PC-3 (cell line): ENCODE measurements around the gene NANOS3. TPM values are rescaled to one million over a fixed set of nuclear protein-coding genes. Genes with fewer than 3 reads are reported as not detected.
A peak's percentile ranks its signal among the peaks of the same experiment; 100 is the strongest.
"Not testable (repeated sequence)": the region's sequence is repeated elsewhere in the genome, so short reads cannot be mapped to it uniquely, and the experiment has no call there.

Source experiments
- ATAC-seq: fragments of 200-7000 bp; cut with Tn5 transposase; 2 replicates; pipeline ENCODE4 v1.9.1; 2020; ENCODE audit warnings: mild to moderate bottlenecking, moderate library complexity
- BruUV-seq: library from RNA; stranded (reverse); fragments of 400-500 nt; replicated peaks from 2 replicates; lab custom pipeline; 2021; lab: Mats Ljungman, UMichigan
- CTCF ChIA-PET: fragments of 300-600 bp; sonication (Branson Sonifier 250); formaldehyde crosslinking; loops from one replicate; lab custom pipeline; 2022; ENCODE audit warnings: antibody characterized with exemption; lab: Charles Lee
- POLR2A ChIA-PET: fragments of 300-600 bp; sonication (Branson Sonifier 250); formaldehyde crosslinking; loops from one replicate; lab custom pipeline; 2022; ENCODE audit warnings: antibody characterized with exemption; ENCODE audit not compliant: unreplicated experiment; lab: Charles Lee
- DNase-seq: peaks from one replicate; pipeline ENCODE4 v3.0.0-alpha.2; 2015
- H2AFZ ChIP-seq: fragments of 300-600 bp; sonication (generic); 2 replicates; pipeline ENCODE4 v1.6.0; 2016; ENCODE audit warnings: antibody characterized with exemption, low read length
- H3F3A ChIP-seq: fragments of 300-600 bp; sonication (generic); one replicate; pipeline ENCODE4 v1.6.0; 2017; ENCODE audit warnings: antibody characterized with exemption, low read length, control low read depth, mild to moderate bottlenecking; ENCODE audit not compliant: unreplicated experiment
- H3K27ac ChIP-seq: fragments of 300-600 bp; sonication (generic); 2 replicates; pipeline ENCODE4 v1.5.1; 2016; ENCODE audit warnings: mild to moderate bottlenecking, low read length
- H3K27me3 ChIP-seq: fragments of 300-600 bp; sonication (generic); 2 replicates; pipeline ENCODE4 v1.6.1; 2016; ENCODE audit warnings: low read length, mixed read lengths
- H3K36me3 ChIP-seq: fragments of 300-600 bp; sonication (generic); 2 replicates; pipeline ENCODE4 v1.6.1; 2016; ENCODE audit warnings: low read depth, mixed run types, low read length, mixed read lengths
- H3K4me1 ChIP-seq: fragments of 300-600 bp; sonication (generic); 2 replicates; pipeline ENCODE4 v1.5.1; 2016; ENCODE audit warnings: low read length; ENCODE audit not compliant: insufficient read depth
- H3K4me2 ChIP-seq: fragments of 300-600 bp; sonication (generic); 2 replicates; pipeline ENCODE4 v1.6.0; 2016; ENCODE audit warnings: low read length
- H3K4me3 ChIP-seq: fragments of 300-600 bp; sonication (generic); 2 replicates; pipeline ENCODE4 v1.5.1; 2016; ENCODE audit warnings: mild to moderate bottlenecking, low read length, mixed read lengths
- H3K79me2 ChIP-seq: fragments of 300-600 bp; sonication (generic); 2 replicates; pipeline ENCODE4 v1.6.1; 2017; ENCODE audit warnings: low read length, mixed read lengths
- H3K9ac ChIP-seq: fragments of 300-600 bp; sonication (generic); 2 replicates; pipeline ENCODE4 v1.6.0; 2016; ENCODE audit warnings: mild to moderate bottlenecking, low read length
- H3K9me2 ChIP-seq: fragments of 300-600 bp; sonication (generic); replicated peaks from 2 replicates; pipeline ENCODE4 v1.6.1; 2016; ENCODE audit warnings: mixed run types, low read length, mixed read lengths
- H3K9me3 ChIP-seq: fragments of 300-600 bp; sonication (generic); 2 replicates; pipeline ENCODE4 v1.6.1; 2016; ENCODE audit warnings: low read length, mixed read lengths
- H4K20me1 ChIP-seq: fragments of 300-600 bp; sonication (generic); 2 replicates; pipeline ENCODE4 v1.6.1; 2016; ENCODE audit warnings: low read length, mixed read lengths
- EZH2phosphoT487 ChIP-seq: fragments of 300-600 bp; sonication (generic); IDR thresholded peaks from 2 replicates; pipeline ENCODE4 v1.6.1; 2018; ENCODE audit warnings: mild to moderate bottlenecking, antibody characterized with exemption, low read length, borderline replicate concordance
- intact Hi-C: fragments of 100-400 bp; cut with micrococcal nuclease; formaldehyde crosslinking; loops from 2 replicates; pipeline ENCODE4 v1.9.0; 2023
- total RNA-seq: library from RNA; depleted of rRNA; stranded (reverse); fragments of >200 nt; gene quantifications from 2 replicates; pipeline ENCODE4 v1.2.3, GENCODE V29; 2014
- TF ChIP-seq, protein P1 (sequence below): fragments of 300-600 bp; sonication (generic); conservative IDR thresholded peaks from 2 replicates; pipeline ENCODE4 v1.5.1; 2017; ENCODE audit warnings: antibody characterized with exemption, low read depth, mild to moderate bottlenecking, low read length

Gene NANOS3
- total RNA-seq, 1 experiment from 2014 or later, result 1.7 TPM

DNA sequence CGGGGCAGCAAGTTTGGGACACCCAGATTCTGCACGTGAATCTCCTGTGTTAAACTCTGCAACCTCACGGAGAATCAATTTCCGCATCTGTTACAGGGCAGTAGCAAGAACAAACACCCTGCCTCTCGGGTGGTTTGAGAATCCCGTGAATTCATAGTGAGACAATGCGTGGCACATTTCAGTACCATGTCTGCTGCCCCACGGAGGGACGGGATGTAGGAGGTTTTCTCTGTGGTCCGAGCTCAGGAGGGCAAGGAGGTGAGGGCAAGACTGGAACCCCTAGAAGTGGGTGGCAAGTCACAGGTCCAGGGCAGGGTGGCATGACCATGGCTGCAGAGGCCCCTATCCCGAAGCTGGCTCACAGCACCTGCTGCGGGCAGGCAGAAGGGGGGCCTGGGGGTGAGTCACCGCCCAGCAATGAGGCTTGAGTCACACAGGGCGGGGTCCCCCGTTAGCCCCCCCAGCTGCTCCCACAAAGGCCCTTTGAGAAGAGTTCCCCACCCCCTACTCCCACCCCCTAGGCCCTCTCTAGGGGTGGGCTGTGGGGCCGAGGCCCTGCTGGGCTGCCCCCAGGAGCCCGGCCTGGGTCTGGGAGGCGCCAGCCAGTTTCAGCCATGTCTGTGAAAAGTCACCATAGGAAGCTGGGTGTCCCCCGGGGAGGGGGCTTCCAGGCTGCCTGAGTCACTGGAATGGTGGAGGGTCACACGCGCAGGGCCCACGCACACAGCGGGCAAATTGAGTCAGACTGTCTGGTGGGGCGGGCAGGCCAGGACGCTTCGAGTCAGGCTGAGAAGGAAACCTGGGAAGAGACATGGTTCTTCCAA lies 25.8 kb upstream of the NANOS3 start:
- peak; percentile 57 for ATAC-seq
- Histone ChIP-seq H4K20me1 (no peaks in the 10 kb centered on the region), H3K9ac (peak overlapping the region; percentile 92), H3K9me3 (no peaks in the 10 kb centered on the region), H3K4me1 (peaks cover 74% of the 10 kb centered on the region), H3K27me3 (no peaks in the 10 kb centered on the region), H3K4me3 (peak overlapping the region; percentile 60), H2AFZ (peak overlapping the region; percentile 48), H3K4me2 (peak overlapping the region; percentile 79), H3K9me2 (no peaks in the 10 kb centered on the region), H3K36me3 (no peaks in the 10 kb centered on the region), H3K27ac (peak overlapping the region; percentile 97), H3K79me2 (peaks cover 23% of the 10 kb centered on the region), H3F3A (peaks cover 10% of the 10 kb centered on the region)
- intact Hi-C loops, result loop anchor here (1.0 to 2.0 kb wide), 2 partner anchors 11 to 14 kb away; no protein-coding TSS in a partner anchor
- ChIA-PET POLR2A (interaction anchor here (0.5 to 1.3 kb wide), 4 partner anchors 11 to 697 kb away, joined by 3 to 5 read pairs (median 4); partner anchors contain the start of gene ZSWIM4), CTCF (interaction anchor here (1.0 kb wide), 1 partner anchor 11 kb away, joined by 13 read pairs; no protein-coding TSS in a partner anchor)
- peak; percentile 99 for DNase-seq
- TSS peak; percentile 77 for BruUV-seq
- TF ChIP-seq, protein P1, sequence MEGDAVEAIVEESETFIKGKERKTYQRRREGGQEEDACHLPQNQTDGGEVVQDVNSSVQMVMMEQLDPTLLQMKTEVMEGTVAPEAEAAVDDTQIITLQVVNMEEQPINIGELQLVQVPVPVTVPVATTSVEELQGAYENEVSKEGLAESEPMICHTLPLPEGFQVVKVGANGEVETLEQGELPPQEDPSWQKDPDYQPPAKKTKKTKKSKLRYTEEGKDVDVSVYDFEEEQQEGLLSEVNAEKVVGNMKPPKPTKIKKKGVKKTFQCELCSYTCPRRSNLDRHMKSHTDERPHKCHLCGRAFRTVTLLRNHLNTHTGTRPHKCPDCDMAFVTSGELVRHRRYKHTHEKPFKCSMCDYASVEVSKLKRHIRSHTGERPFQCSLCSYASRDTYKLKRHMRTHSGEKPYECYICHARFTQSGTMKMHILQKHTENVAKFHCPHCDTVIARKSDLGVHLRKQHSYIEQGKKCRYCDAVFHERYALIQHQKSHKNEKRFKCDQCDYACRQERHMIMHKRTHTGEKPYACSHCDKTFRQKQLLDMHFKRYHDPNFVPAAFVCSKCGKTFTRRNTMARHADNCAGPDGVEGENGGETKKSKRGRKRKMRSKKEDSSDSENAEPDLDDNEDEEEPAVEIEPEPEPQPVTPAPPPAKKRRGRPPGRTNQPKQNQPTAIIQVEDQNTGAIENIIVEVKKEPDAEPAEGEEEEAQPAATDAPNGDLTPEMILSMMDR, result no peak
- TF ChIP-seq EZH2phosphoT487, result 0 out of 2 replicates have a peak, but pooled peaks have one; percentile 31

DNA sequence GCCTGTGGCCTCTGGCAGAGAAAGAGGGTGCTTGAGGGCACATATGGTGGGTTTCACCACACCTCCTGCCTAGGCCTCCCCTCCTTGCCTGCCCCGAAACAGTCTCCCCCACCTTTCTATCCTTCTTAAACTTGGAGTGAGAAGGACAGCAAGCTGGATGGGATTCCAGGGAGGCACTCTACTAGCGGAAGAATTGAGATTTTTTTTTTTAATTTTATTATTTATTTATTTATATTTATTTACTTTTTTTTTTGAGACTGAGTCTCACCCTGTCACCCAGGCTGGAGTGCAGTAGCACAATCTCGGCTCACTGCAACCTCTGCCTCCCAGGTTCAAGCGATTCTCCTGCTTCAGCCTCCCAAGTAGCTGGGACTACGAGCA lies 25.2 kb upstream of the NANOS3 start:
- not testable (repeated sequence) for H4K20me1 ChIP-seq, ATAC-seq, H3K27me3 ChIP-seq, H3K36me3 ChIP-seq, DNase-seq, H3K9me3 ChIP-seq, BruUV-seq, H3K9me2 ChIP-seq
- H2AFZ ChIP-seq, result peak overlapping the region; percentile 32; the same call in 1 of the 2 replicates
- H3K4me2 ChIP-seq, result peak overlapping the region; percentile 79
- H3K4me1 ChIP-seq, result peaks cover 68% of the 10 kb centered on the region
- peak overlapping the region; percentile 92 for H3K9ac ChIP-seq
- peak overlapping the region; percentile 97 for H3K27ac ChIP-seq
- ChIA-PET POLR2A (interaction anchor here (0.5 to 1.3 kb wide), 5 partner anchors 10 to 1799 kb away, joined by 4 to 11 read pairs (median 5); partner anchors contain the start of gene ZSWIM4), CTCF (interaction anchor here (1.0 kb wide), 1 partner anchor 11 kb away, joined by 13 read pairs; no protein-coding TSS in a partner anchor)
- peaks cover 10% of the 10 kb centered on the region for H3F3A ChIP-seq
- peaks cover 23% of the 10 kb centered on the region for H3K79me2 ChIP-seq
- intact Hi-C loops, result loop anchor here (1.0 to 2.0 kb wide), 2 partner anchors 11 to 15 kb away; no protein-coding TSS in a partner anchor
- H3K4me3 ChIP-seq, result 0 out of 2 replicates have a peak overlapping the region, but pooled peaks have one; percentile 3

DNA sequence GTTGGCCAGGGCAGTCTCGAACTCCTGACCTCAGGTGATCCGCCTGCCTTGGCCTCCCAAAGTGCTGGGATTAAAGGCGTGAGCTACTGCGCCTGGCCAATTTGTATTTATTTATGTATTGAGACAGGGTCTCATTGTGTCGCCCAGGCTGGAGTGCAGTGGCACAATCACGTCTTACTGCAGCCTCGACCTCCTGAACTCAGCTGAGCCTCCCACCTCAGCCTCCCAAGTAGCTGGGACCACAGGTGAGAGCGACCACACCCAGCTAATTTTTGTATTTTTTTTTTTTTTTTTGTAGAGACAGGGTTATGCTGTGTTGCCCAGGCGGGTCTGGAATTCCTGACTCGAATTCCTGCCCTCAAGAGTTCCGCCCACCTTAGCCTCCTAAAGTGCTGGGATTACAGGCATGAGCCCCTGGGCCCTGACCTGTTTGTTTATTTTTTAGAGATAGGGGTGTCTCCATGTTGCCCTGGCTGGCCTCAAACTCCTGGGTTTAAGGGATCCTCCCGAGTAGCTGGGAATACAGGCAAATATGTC lies 24.7 kb upstream of the NANOS3 start:
- H2AFZ ChIP-seq, H3K9me2 ChIP-seq, intact Hi-C loops, H3K9me3 ChIP-seq, H4K20me1 ChIP-seq, BruUV-seq, ATAC-seq, H3K27me3 ChIP-seq, H3K36me3 ChIP-seq, H3K4me3 ChIP-seq: not testable (repeated sequence)
- H3K4me2 ChIP-seq, result peak overlapping the region; percentile 26
- ChIA-PET POLR2A (interaction anchor here (0.6 kb wide), 3 partner anchors 15 to 1800 kb away, joined by 3 to 11 read pairs (median 4); no protein-coding TSS in a partner anchor), CTCF (interaction anchor here (0.5 to 1.7 kb wide), 2 partner anchors 10 to 68 kb away, joined by 6 to 14 read pairs; no protein-coding TSS in a partner anchor)
- peak overlapping the region; percentile 97 for H3K27ac ChIP-seq
- peaks cover 63% of the 10 kb centered on the region for H3K4me1 ChIP-seq
- peak; percentile 53 for DNase-seq
- H3K79me2 ChIP-seq, result peaks cover 23% of the 10 kb centered on the region
- H3F3A ChIP-seq, result peaks cover 10% of the 10 kb centered on the region
- peak overlapping the region; percentile 92 for H3K9ac ChIP-seq
